Endothelial cell (in vitro differentiated cells): ENCODE data around the gene AEBP2. TPM values are rescaled to one million over a fixed set of nuclear protein-coding genes. Genes with fewer than 3 reads are reported as not detected.

Experiments used
- DNase-seq: peaks from one replicate; pipeline ENCODE4 v3.0.0; 2021; ENCODE audit warnings: low spot score
- H3K27ac Mint-ChIP-seq: one replicate; pipeline ENCODE4 v1.8.0; 2021; ENCODE audit warnings: mixed read lengths, inconsistent platforms; ENCODE audit not compliant: unreplicated experiment
- H3K27me3 Mint-ChIP-seq: one replicate; pipeline ENCODE4 v1.8.0; 2021; ENCODE audit warnings: mild to moderate bottlenecking, moderate library complexity, mixed read lengths, inconsistent platforms; ENCODE audit not compliant: unreplicated experiment
- H3K36me3 Mint-ChIP-seq: one replicate; pipeline ENCODE4 v1.8.0; 2021; ENCODE audit warnings: mild to moderate bottlenecking, low read depth, mixed read lengths, inconsistent platforms; ENCODE audit not compliant: unreplicated experiment
- H3K4me1 Mint-ChIP-seq: one replicate; pipeline ENCODE4 v1.8.0; 2021; ENCODE audit warnings: mild to moderate bottlenecking, mixed read lengths, inconsistent platforms; ENCODE audit not compliant: unreplicated experiment
- H3K4me3 Mint-ChIP-seq: one replicate; pipeline ENCODE4 v1.8.0; 2021; ENCODE audit warnings: mild to moderate bottlenecking, mixed read lengths, inconsistent platforms; ENCODE audit not compliant: unreplicated experiment
- H3K9me3 Mint-ChIP-seq: one replicate; pipeline ENCODE4 v1.8.0; 2021; ENCODE audit warnings: mixed read lengths, inconsistent platforms; ENCODE audit not compliant: unreplicated experiment
- total RNA-seq: library from RNA; stranded (reverse); fragmentation: NEBNext Ultra II Directional; extraction: Animal tissue kit (Norgen Biotek cat#: 25700); gene quantifications from one replicate; pipeline ENCODE4 v1.2.1, GENCODE V29; 2021; ENCODE audit not compliant: unreplicated experiment
- TF ChIP-seq, protein P1 (sequence below): fragments of 200-600 bp; sonication (generic); IDR thresholded peaks from one replicate; pipeline ENCODE4 v1.5.0; 2021; ENCODE audit warnings: antibody characterized with exemption; ENCODE audit not compliant: unreplicated experiment

AEBP2 gene
- total RNA-seq, 1 donor from 2014 or later, result 37.6 TPM

DNA sequence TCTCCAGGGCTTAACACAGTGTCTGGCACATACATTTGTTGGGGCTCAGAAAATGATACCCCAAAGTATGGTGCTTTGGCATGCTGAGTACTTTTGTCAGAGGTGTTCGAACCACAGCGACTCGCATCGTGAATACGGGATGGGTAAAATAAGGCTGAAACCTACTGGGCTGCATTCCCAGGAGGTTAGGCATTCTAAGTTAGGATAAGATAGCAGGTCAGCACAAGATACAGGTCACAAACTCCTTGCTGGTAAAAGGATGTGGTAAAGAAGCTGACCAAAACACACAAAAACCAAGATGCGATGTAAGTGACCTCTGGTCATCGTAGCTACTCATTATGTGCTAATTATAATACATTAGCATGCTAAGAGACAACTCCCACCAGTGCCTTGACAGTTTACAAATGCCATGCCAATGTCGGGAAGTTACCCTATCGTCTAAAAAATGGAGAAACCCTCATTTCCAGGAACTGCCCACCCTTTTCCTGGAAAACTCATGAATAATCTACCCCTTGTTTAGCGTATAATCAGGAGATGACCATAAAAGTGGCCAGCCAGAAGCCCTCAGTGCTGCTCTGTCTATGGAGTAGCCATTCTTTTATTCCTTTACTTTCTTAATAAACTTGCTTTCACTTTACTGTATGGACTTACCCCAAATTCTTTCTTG is 3.3 kb upstream of the AEBP2 start:
- Mint-ChIP-seq H3K27me3 (peaks cover 10% of the 10 kb centered on the region), H3K36me3 (peaks cover 11% of the 10 kb centered on the region), H3K9me3 (no peaks in the 10 kb centered on the region), H3K4me3 (no peak overlapping the region), H3K4me1 (peaks cover 8% of the 10 kb centered on the region), H3K27ac (no peak overlapping the region)
- TF ChIP-seq, protein P1, sequence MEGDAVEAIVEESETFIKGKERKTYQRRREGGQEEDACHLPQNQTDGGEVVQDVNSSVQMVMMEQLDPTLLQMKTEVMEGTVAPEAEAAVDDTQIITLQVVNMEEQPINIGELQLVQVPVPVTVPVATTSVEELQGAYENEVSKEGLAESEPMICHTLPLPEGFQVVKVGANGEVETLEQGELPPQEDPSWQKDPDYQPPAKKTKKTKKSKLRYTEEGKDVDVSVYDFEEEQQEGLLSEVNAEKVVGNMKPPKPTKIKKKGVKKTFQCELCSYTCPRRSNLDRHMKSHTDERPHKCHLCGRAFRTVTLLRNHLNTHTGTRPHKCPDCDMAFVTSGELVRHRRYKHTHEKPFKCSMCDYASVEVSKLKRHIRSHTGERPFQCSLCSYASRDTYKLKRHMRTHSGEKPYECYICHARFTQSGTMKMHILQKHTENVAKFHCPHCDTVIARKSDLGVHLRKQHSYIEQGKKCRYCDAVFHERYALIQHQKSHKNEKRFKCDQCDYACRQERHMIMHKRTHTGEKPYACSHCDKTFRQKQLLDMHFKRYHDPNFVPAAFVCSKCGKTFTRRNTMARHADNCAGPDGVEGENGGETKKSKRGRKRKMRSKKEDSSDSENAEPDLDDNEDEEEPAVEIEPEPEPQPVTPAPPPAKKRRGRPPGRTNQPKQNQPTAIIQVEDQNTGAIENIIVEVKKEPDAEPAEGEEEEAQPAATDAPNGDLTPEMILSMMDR, result no peak
- no peak for DNase-seq

DNA sequence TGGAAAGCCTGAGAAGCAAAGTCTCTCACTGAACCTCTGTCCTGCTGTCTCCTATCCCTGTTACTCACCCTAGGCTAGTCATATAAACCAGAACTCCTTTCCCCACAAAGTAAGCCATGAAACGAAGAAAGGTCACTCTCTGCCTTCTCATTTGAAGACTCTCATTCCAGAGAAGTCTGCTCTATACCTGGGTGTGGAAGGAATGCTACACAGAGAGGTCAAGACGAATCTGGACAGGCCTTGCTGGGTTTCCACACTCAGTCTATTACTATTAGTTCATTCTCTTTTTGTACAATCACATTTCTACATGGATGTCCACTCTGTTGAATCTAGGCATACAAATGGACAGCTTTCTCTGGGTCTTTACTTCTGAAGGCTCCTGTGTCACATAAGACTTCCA is 2.4 kb upstream of the AEBP2 start:
- H3K27ac Mint-ChIP-seq, result no peak overlapping the region

DNA sequence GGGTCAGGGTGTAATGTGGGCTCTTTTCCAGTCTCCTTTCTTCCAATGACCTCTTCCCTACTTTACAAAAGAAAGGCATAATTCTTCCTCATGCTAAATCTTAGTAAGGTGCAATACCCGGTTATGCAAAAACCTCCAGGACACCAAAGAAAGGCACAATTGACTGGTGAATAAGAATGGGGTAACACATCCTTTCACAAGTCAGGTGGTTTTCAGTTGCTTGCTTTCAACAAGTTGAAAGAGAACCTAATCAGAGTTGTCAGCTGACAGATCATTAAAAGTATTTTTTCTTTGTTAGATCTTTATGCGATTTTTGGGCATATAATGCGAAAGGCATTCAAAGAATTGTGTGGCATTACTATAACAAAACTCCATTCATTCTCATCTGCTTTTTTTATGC is 1.3 kb upstream of the AEBP2 start:
- TF ChIP-seq, protein P1, result no peak
- Mint-ChIP-seq H3K4me1 (peaks cover 20% of the 10 kb centered on the region), H3K9me3 (no peaks in the 10 kb centered on the region), H3K27me3 (peaks cover 13% of the 10 kb centered on the region), H3K27ac (no peak overlapping the region), H3K4me3 (no peak overlapping the region), H3K36me3 (peaks cover 18% of the 10 kb centered on the region)
- DNase-seq, result no peak

More for the DNA sequence above, 2.4 kb upstream of the AEBP2 start:
- H3K9me3 Mint-ChIP-seq, result no peaks in the 10 kb centered on the region
- peaks cover 13% of the 10 kb centered on the region for H3K27me3 Mint-ChIP-seq
- peaks cover 18% of the 10 kb centered on the region for H3K36me3 Mint-ChIP-seq
- peaks cover 17% of the 10 kb centered on the region for H3K4me1 Mint-ChIP-seq
- no peak overlapping the region for H3K4me3 Mint-ChIP-seq
- TF ChIP-seq, protein P1, result no peak
- DNase-seq, result no peak

DNA sequence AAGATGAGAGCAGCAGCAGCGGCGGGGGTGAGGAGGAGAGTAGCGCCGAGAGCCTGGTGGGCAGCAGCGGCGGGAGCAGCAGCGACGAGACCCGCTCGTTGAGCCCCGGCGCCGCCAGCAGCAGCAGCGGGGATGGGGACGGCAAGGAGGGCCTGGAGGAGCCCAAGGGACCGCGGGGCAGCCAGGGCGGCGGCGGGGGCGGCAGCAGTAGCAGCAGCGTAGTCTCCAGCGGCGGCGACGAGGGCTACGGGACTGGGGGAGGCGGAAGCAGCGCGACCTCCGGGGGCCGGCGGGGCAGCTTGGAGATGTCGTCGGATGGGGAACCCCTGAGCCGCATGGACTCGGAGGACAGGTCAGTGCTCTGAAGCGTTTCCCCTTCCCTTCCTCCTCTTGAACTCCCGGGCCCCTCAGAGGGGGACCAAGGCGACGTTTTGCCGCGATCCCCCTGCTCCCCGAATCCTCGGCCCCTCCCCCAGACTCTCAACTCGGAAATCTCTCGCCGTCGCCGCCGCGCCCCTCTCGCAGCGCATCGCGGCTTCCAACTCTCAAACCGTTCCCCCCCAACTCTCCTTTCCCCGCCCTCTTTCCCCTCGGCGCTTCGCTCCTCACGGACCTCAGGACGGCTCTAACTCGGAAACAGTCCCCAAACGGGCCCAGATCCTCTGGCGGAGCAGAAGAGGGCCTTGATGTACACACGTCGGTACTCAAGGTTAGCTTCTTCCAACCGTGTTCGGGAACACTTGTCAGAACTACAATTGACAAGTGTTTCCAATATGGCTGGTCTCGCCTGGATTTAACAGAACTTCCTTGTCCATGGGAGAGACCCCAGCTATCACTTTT is 947 bp downstream of the AEBP2 start:
- H3K27me3 Mint-ChIP-seq, result peaks cover 13% of the 10 kb centered on the region
- peaks cover 22% of the 10 kb centered on the region for H3K4me1 Mint-ChIP-seq
- peak overlapping the region; percentile 97 for H3K4me3 Mint-ChIP-seq
- H3K36me3 Mint-ChIP-seq, result peaks cover 18% of the 10 kb centered on the region
- DNase-seq, result peak; percentile 58
- TF ChIP-seq, protein P1, result no peak
- peak overlapping the region; percentile 95 for H3K27ac Mint-ChIP-seq
- H3K9me3 Mint-ChIP-seq, result no peaks in the 10 kb centered on the region

DNA sequence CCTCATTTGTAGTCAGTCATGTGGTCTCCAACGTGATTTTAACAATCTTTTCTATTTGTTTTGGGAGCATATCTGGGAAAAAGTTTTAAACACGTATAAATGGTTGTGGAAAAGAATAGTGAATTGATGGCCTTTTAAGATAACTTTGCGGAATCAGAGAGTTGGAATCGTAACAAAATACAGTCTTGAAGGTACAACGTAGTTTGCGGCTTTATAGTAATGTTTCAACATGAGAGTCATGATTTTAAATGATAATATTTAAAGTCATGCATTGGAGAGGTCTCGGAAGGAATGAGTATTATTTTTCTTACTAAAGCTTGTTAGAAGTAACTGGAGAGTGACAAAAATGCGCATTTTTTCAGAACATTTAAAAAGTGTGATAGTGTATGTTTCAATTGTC is 1.6 kb downstream of the AEBP2 start:
- Mint-ChIP-seq H3K9me3 (no peaks in the 10 kb centered on the region), H3K27me3 (peaks cover 13% of the 10 kb centered on the region), H3K4me1 (peaks cover 22% of the 10 kb centered on the region), H3K27ac (peak overlapping the region; percentile 95), H3K36me3 (peaks cover 18% of the 10 kb centered on the region), H3K4me3 (peak overlapping the region; percentile 97)
- TF ChIP-seq, protein P1, result no peak
- DNase-seq, result no peak
